PC-9 (cell line): ENCODE measurements around the gene MSH4. TPM values are rescaled to one million over a fixed set of nuclear protein-coding genes. Genes with fewer than 3 reads are reported as not detected.
A peak's percentile ranks its signal among the peaks of the same experiment; 100 is the strongest.

Experiments
- BruUV-seq: library from RNA; stranded (reverse); fragments of 400-500 nt; replicated peaks from 2 replicates; lab custom pipeline; 2021; lab: Mats Ljungman, UMichigan
- CTCF ChIA-PET: fragments of 300-600 bp; sonication (Branson Sonifier 250); formaldehyde crosslinking; loops from one replicate; lab custom pipeline; 2022; ENCODE audit warnings: antibody characterized with exemption; lab: Charles Lee
- POLR2A ChIA-PET: fragments of 300-600 bp; sonication (Branson Sonifier 250); formaldehyde crosslinking; loops from one replicate; lab custom pipeline; 2022; ENCODE audit warnings: antibody characterized with exemption; ENCODE audit not compliant: unreplicated experiment; lab: Charles Lee
- DNase-seq, 2 experiments: peaks; one replicate each; pipeline versions ENCODE4 v3.0.0 to v3.0.0-alpha.2; 2015 to 2022; ENCODE audit warnings: mixed read lengths in 1 of 2
- H2AFZ ChIP-seq: fragments of 200-600 bp; sonication (generic); 2 replicates; pipeline ENCODE4 v1.8.1; 2017; ENCODE audit warnings: antibody characterized with exemption
- H3F3A ChIP-seq: fragments of 200-600 bp; sonication (generic); 2 replicates; pipeline ENCODE4 v1.8.1; 2017; ENCODE audit warnings: antibody characterized with exemption, mild to moderate bottlenecking, low read depth; ENCODE audit not compliant: insufficient read depth
- H3K27ac ChIP-seq: fragments of 200-600 bp; sonication (generic); 2 replicates; pipeline ENCODE4 v1.6.1; 2016; ENCODE audit warnings: mixed run types
- H3K27me3 ChIP-seq: fragments of 200-600 bp; sonication (generic); 2 replicates; pipeline ENCODE4 v1.6.1; 2016; ENCODE audit warnings: low read depth, mixed run types; ENCODE audit not compliant: insufficient read depth
- H3K36me3 ChIP-seq: fragments of 200-600 bp; sonication (generic); 2 replicates; pipeline ENCODE4 v1.6.1; 2016; ENCODE audit warnings: low read depth, mixed run types
- H3K4me1 ChIP-seq: fragments of 200-600 bp; sonication (generic); replicated peaks from 2 replicates; pipeline ENCODE4 v1.6.1; 2016; ENCODE audit warnings: mixed run types; ENCODE audit not compliant: insufficient read depth
- H3K4me2 ChIP-seq: fragments of 200-600 bp; sonication (generic); 2 replicates; pipeline ENCODE4 v1.6.1; 2017; ENCODE audit warnings: mixed run types
- H3K4me3 ChIP-seq: fragments of 200-600 bp; sonication (generic); 2 replicates; pipeline ENCODE4 v1.6.1; 2016; ENCODE audit warnings: mixed run types
- H3K79me2 ChIP-seq: fragments of 200-600 bp; sonication (generic); 2 replicates; pipeline ENCODE4 v1.6.1; 2017; ENCODE audit warnings: low read depth, mixed run types
- H3K9me2 ChIP-seq: fragments of 200-600 bp; sonication (generic); 2 replicates; pipeline ENCODE4 v1.8.1; 2017; ENCODE audit warnings: mild to moderate bottlenecking; ENCODE audit not compliant: insufficient read depth
- H3K9me3 ChIP-seq: fragments of 200-600 bp; sonication (generic); 2 replicates; pipeline ENCODE4 v1.8.1; 2016; ENCODE audit warnings: low read depth; ENCODE audit not compliant: insufficient read depth
- H4K20me1 ChIP-seq: fragments of 200-600 bp; sonication (generic); 2 replicates; pipeline ENCODE4 v1.8.1; 2017; ENCODE audit not compliant: insufficient read depth
- CTCF ChIP-seq: fragments of 200-600 bp; sonication (generic); conservative IDR thresholded peaks from 2 replicates; pipeline ENCODE4 v1.6.1; 2017; ENCODE audit warnings: mixed run types, antibody characterized with exemption, mild to moderate bottlenecking, moderate library complexity
- EZH2 ChIP-seq: fragments of 200-600 bp; sonication (generic); IDR thresholded peaks from 2 replicates; pipeline ENCODE4 v1.8.0; 2017; ENCODE audit warnings: antibody characterized with exemption, low read depth
- intact Hi-C: fragments of 100-400 bp; cut with micrococcal nuclease; formaldehyde crosslinking; loops from one replicate; pipeline ENCODE4 v1.10.0; 2022; ENCODE audit not compliant: unreplicated experiment
- total RNA-seq: library from RNA; stranded (reverse); gene quantifications from 2 replicates; pipeline ENCODE4 v1.2.3, GENCODE V29; 2021

MSH4 gene
- total RNA-seq, 1 experiment from 2014 or later, result 0.35 TPM

DNA sequence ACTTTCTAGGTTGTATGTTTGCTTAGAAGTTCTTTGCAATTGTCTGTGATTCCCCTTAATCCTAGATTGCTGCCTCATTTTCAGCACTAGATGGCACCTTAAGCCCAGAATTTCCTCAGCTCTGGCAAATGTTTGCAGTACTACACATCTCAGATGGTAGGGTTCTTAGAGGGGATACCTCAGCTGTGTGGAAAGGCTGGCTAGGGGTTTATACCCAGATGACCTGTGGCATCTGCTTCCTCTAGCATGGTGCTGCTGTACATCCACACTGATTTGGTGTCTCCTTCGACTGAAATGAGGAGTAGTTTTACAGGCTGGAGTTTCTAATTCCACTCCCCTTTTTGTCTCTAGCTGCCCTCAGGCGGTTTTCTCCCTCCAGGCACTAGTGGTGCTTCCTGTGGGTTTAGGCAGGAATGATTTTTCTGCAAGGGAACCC is 112.1 kb downstream of the MSH4 start:
- Histone ChIP-seq H3K4me1 (no peaks in the 10 kb centered on the region), H2AFZ (no peak overlapping the region), H3K27ac (no peak overlapping the region), H3K27me3 (no peaks in the 10 kb centered on the region; the same call in 1 of the 2 replicates), H4K20me1 (no peaks in the 10 kb centered on the region), H3F3A (no peaks in the 10 kb centered on the region), H3K79me2 (no peaks in the 10 kb centered on the region), H3K4me2 (no peak overlapping the region), H3K4me3 (no peak overlapping the region), H3K9me2 (no peaks in the 10 kb centered on the region), H3K9me3 (no peaks in the 10 kb centered on the region), H3K36me3 (no peaks in the 10 kb centered on the region)
- DNase-seq, result peak; percentile 15 to 38
- BruUV-seq, result no TSS peak
- CTCF ChIA-PET, result interaction anchor here (0.6 kb wide), 1 partner anchor 679 kb away, joined by 3 read pairs; no protein-coding TSS in a partner anchor
- intact Hi-C loops, result loop anchor here (1.0 to 10.0 kb wide), 4 partner anchors 86 to 1234 kb away; no protein-coding TSS in a partner anchor
- POLR2A ChIA-PET, result interaction anchor here (0.7 kb wide), 1 partner anchor 236 kb away, joined by 3 read pairs; no protein-coding TSS in a partner anchor
- peak; percentile 74 for TF ChIP-seq CTCF
- TF ChIP-seq EZH2, result no peak

- intact Hi-C loops, result no loop called here
- no peak overlapping the region for H2AFZ ChIP-seq
- CTCF ChIA-PET, result no interaction called here
- no peak overlapping the region for H3K4me3 ChIP-seq
- no peaks in the 10 kb centered on the region for H3F3A ChIP-seq
- no peaks in the 10 kb centered on the region for H3K27me3 ChIP-seq
- TF ChIP-seq CTCF, result no peak
- TF ChIP-seq EZH2, result no peak
- POLR2A ChIA-PET, result no interaction called here
- no peaks in the 10 kb centered on the region for H3K4me1 ChIP-seq
- no peaks in the 10 kb centered on the region for H3K36me3 ChIP-seq
- BruUV-seq, result no TSS peak
- no peak overlapping the region for H3K27ac ChIP-seq
- no peaks in the 10 kb centered on the region for H3K9me3 ChIP-seq
- no peak for DNase-seq
- H3K79me2 ChIP-seq, result no peaks in the 10 kb centered on the region
- H3K9me2 ChIP-seq, result no peaks in the 10 kb centered on the region; the same call in 1 of the 2 replicates
- H4K20me1 ChIP-seq, result no peaks in the 10 kb centered on the region
- H3K4me2 ChIP-seq, result no peak overlapping the region
Observed at GRCh38 chr1:75916834-75917233, 120.2 kb downstream of the MSH4 start.

DNA sequence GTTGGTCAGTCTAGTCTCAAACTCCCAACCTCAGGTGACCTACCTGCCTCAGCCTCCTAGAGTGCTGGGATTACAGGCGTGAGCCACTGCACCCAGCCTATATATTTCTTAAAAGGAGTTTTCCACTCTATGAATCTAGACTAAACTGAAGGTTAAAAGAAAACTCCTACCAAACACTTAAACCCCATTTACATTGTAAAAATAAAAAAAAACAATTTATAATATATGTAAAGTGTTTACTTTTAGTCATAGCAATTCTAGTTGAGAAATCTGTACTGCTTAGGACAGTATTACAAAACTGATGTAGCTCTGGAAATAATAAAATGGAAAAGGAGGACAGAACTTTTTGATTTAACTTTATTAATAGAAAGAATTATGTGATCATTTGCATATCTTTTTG is 126.0 kb downstream of the MSH4 start:
- H3K27ac ChIP-seq, result no peak overlapping the region
- ChIA-PET POLR2A (no interaction called here), CTCF (no interaction called here)
- H3K79me2 ChIP-seq, result no peaks in the 10 kb centered on the region
- H4K20me1 ChIP-seq, result no peaks in the 10 kb centered on the region
- no peak for DNase-seq
- H3K36me3 ChIP-seq, result no peaks in the 10 kb centered on the region
- TF ChIP-seq CTCF, result no peak
- no peak for TF ChIP-seq EZH2
- H2AFZ ChIP-seq, result no peak overlapping the region
- no peak overlapping the region for H3K4me3 ChIP-seq
- BruUV-seq, result no TSS peak
- no peaks in the 10 kb centered on the region for H3K27me3 ChIP-seq
- no peaks in the 10 kb centered on the region for H3K4me1 ChIP-seq
- intact Hi-C loops, result no loop called here
- no peak overlapping the region for H3K4me2 ChIP-seq
- H3K9me3 ChIP-seq, result no peaks in the 10 kb centered on the region
- no peaks in the 10 kb centered on the region for H3F3A ChIP-seq
- H3K9me2 ChIP-seq, result no peaks in the 10 kb centered on the region; the same call in 1 of the 2 replicates
